ENCODE measurements around the gene PAK3.

Gene PAK3

GRCh38 chrX:111257733-111258132 lies 161.7 kb downstream of the PAK3 start:
- in situ Hi-C loops (cut with HindIII; ENCODE audit: low sequenced_read_pairs), result no loop called here

GRCh38 chrX:111259559-111259958 lies 163.6 kb downstream of the PAK3 start:
- in situ Hi-C loops (cut with HindIII; ENCODE audit: low sequenced_read_pairs), result no loop called here

- in situ Hi-C loops (cut with HindIII; ENCODE audit: low sequenced_read_pairs), result no loop called here
Observed at GRCh38 chrX:111260451-111260850, 164.5 kb downstream of the PAK3 start.

GRCh38 chrX:111262086-111262485 lies 166.1 kb downstream of the PAK3 start:
- in situ Hi-C loops (cut with HindIII; ENCODE audit: low sequenced_read_pairs), result no loop called here

GRCh38 chrX:111264385-111264784 lies 168.4 kb downstream of the PAK3 start:
- in situ Hi-C loops (cut with HindIII; ENCODE audit: low sequenced_read_pairs), result no loop called here

GRCh38 chrX:111265486-111265885 lies 169.5 kb downstream of the PAK3 start:
- in situ Hi-C loops (cut with HindIII; ENCODE audit: low sequenced_read_pairs), result no loop called here

DNA sequence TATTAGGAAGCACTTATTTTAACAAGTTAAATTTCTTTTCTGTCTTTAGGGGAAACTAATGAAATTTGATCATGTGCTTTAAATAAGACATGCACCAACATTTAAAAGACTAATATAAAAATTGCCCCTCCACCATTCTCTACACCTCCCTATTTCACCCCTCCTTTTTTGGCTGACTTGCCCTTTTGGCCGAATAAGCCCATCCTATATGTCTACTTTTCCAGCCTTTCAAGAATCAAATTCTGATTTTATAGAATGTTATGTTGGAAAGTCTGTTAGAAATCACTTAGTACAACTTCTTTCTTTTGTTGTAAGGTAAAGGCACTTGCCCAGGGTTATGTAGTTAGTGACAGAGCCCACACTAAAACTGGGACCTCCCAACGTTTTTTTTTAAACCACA lies 172.5 kb downstream of the PAK3 start:
- in situ Hi-C loops (cut with HindIII; ENCODE audit: low sequenced_read_pairs), result no loop called here

DNA sequence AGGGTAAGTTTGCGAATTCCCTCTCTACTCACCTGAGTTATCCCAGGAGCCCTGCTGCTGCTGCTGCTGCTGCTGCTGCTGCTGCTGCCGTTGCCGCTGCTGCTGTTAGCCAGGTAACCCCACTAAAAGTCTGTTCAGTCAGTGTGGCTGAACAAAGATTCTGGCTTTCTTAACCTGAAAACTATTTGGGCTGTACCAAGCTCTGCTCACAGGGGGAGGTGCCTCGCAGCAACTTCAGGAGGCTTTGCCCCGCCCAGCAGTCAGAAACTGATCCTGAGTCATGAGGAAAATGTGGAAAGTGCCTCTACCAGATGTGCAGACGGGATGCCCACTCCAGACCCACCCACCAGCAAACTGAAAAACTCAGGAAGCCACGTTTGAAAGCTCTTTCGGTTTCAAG lies 174.3 kb downstream of the PAK3 start, which contains the start of gene CAPN6:
Gene CAPN6, minus strand, starts transcription at position 145 of the 400 bp plus-strand sequence. CDS start 6,547 bp downstream, outside the sequence.
- in situ Hi-C loops (cut with HindIII; ENCODE audit: low sequenced_read_pairs), result no loop called here
